Measurements from ENCODE around the gene SLC29A1.

GRCh38 chr6:44211284-44211683 is 12.1 kb upstream of the SLC29A1 start:
- TF ChIP-seq CTCF (IDR thresholded peaks at IDR 0.05; ENCODE audit: poor library complexity) = no peak
- no peak for TF ChIP-seq EZH2phosphoT487 (IDR thresholded peaks at IDR 0.05; ENCODE audit: low read depth, severe bottlenecking, unreplicated experiment)
